Mammary epithelial cell (primary cell): ENCODE measurements around the gene YOD1.

Experiments
- EZH2 ChIP-seq: IDR thresholded peaks from 2 replicates; pipeline ENCODE4 v1.6.1; 2012; ENCODE audit warnings: low read length, inconsistent platforms, borderline replicate concordance
- TF ChIP-seq, protein P1 (sequence below), 2 donors: IDR thresholded peaks in 1 of 2; conservative IDR thresholded peaks in 1 of 2; 2 replicates each; pipeline ENCODE4 v1.5.1; 2011 to 2012; ENCODE audit warnings: inconsistent platforms in 2 of 2, low read length in 2 of 2, mild to moderate bottlenecking in 2 of 2, control low read depth in 1 of 2, low read depth in 1 of 2; ENCODE audit not compliant: insufficient read depth in 1 of 2; ENCODE audit errors: extremely low read depth in 1 of 2

DNA sequence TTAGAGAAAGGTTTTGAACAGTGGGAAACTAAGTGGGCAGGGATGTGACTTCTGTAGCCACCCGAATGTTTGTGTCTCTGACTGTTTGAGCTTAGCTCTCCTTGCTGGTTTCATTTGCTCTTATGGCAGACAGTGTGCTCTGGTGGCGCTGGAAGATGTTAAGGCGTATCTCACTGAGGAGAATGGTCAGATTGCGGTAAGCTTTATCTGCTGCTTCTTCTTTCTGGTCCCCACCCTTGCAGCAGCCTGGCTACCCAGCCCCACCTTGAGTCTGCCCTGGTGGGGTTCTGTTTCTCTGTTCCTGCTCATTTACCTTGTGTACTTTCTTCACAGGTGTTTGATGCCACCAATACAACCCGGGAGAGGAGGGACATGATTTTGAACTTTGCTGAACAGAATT is 12.0 kb upstream of the YOD1 start:
- TF ChIP-seq, protein P1, sequence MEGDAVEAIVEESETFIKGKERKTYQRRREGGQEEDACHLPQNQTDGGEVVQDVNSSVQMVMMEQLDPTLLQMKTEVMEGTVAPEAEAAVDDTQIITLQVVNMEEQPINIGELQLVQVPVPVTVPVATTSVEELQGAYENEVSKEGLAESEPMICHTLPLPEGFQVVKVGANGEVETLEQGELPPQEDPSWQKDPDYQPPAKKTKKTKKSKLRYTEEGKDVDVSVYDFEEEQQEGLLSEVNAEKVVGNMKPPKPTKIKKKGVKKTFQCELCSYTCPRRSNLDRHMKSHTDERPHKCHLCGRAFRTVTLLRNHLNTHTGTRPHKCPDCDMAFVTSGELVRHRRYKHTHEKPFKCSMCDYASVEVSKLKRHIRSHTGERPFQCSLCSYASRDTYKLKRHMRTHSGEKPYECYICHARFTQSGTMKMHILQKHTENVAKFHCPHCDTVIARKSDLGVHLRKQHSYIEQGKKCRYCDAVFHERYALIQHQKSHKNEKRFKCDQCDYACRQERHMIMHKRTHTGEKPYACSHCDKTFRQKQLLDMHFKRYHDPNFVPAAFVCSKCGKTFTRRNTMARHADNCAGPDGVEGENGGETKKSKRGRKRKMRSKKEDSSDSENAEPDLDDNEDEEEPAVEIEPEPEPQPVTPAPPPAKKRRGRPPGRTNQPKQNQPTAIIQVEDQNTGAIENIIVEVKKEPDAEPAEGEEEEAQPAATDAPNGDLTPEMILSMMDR (conservative IDR thresholded peaks at IDR 0.05 in 1 of 2, IDR thresholded peaks at IDR 0.05 in 1 of 2; ENCODE audit: extremely low read depth in 1 of 2, insufficient read depth in 1 of 2, low read depth in 1 of 2, low read length in 2 of 2) = no peak
- TF ChIP-seq EZH2 = no peak
